GM19467 (cell line): ENCODE data around the gene MS4A5.
"Not testable (repeated sequence)": the region's sequence is repeated elsewhere in the genome, so short reads cannot be mapped to it uniquely, and the experiment has no call there.

Source experiments
- ATAC-seq: cut with Tn5 transposase; IDR thresholded peaks from one replicate; pipeline ENCODE4 v1.9.1; 2021; ENCODE audit warnings: mild to moderate bottlenecking, moderate library complexity; ENCODE audit not compliant: unreplicated experiment

MS4A5 gene, protein sequence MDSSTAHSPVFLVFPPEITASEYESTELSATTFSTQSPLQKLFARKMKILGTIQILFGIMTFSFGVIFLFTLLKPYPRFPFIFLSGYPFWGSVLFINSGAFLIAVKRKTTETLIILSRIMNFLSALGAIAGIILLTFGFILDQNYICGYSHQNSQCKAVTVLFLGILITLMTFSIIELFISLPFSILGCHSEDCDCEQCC

DNA sequence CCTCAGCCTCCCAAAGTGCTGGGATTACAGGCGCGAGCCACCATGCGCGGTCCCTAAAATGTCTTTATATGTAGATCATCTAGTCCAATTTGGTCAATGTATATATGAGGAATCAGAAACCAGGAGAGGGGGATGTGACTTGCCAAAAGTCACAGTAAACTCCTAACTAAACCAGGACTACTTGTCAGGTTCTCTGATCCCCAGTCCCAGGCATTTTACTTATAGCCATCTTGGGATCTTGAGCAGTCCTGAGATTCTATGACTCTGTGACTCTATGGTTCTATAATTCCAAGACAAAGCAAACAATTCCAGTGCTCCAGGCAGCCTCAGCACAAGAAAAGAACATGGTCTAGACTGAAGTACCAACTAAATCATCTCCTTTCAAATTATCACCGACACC is at the start of gene MS4A5:
Gene MS4A5 (plus strand): TSS at position 301 of the 400 bp plus-strand sequence. CDS start 103 bp downstream, outside the sequence.
- ATAC-seq = no peak

DNA sequence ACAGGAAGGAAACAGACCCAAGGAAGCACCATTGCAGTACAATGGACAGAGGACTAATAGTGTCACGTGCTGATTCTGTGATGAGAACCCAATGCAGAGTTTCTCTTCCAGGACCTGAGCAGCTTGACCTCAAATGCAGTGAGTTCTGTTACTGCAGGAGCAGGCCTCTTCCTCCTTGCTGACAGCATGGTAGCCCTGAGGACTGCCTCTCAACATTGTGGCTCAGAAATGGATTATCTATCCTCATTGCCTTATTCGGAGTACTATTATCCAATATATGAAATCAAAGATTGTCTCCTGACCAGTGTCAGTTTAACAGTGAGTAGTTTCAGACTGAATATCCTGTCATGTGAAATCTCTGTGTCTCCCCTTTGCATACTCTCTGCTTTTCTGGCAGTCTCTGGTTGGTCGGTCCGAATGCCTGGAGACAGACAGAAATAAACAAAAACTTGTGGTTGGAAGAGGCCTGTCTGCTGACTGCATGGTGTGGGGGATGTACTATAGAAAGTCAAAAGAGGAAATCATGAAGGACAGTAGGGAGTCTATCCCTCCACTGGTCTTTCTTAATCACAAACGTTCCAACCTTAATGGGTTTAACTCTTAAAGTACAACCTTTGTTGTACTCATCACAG is 40.0 kb upstream of the MS4A5 start:
- peak; percentile 82 for ATAC-seq

DNA sequence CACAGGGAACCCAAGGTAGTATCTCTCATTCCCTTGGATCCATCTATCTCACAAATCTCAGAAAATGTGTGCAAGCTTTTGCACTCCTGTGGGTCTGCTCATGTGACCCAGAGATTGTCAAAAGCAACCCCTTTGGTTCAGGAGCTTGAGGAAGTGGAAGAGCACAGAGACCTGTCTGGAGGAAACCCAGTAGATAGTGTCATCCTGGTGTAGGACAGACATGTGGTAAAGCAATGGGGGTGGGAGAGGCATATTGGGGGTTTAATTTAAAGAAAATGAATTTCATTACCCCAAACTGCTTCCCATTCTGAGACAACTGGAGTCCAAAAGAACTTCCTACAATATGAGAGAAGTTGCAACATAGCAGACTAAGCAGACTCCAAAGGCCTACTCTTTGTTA is 39.0 kb upstream of the MS4A5 start:
- no peak for ATAC-seq

DNA sequence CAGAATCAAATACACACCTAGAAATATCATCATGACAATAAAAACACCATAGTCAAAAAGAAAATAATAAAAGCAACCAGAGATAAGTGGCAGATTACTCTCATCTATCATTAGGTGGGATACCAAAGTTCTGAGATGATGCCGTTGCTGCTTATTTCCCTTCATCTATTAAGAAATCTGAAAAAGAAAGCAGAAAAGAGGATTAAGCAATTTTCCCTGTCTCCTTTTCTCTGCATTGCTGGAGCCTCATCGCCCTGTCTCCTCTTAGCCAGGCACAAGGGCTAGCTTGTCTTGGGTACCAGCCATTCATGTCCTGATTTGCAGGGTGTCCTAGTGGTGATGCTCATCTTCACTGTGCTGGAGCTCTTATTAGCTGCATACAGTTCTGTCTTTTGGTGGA is 37.0 kb upstream of the MS4A5 start:
- no peak for ATAC-seq

DNA sequence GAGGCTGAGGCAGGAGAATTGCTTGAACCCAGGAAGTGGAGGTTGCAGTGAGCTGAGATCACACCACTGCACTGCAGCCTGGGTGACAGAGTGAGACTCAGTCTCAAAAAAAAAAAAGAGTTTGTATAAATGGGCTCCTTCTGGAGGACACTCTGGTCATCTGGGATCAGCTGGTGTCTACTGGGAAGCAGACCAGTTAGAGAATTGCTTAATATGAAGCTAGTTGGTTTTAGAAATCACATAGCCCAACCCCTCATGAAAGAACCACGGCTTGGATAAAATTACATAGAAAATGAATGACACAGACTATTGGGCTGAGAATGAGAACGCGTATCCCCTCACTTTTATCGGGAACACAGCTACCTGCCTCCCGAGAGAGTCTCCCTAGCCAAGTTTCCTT is 36.4 kb upstream of the MS4A5 start:
- no peak for ATAC-seq

DNA sequence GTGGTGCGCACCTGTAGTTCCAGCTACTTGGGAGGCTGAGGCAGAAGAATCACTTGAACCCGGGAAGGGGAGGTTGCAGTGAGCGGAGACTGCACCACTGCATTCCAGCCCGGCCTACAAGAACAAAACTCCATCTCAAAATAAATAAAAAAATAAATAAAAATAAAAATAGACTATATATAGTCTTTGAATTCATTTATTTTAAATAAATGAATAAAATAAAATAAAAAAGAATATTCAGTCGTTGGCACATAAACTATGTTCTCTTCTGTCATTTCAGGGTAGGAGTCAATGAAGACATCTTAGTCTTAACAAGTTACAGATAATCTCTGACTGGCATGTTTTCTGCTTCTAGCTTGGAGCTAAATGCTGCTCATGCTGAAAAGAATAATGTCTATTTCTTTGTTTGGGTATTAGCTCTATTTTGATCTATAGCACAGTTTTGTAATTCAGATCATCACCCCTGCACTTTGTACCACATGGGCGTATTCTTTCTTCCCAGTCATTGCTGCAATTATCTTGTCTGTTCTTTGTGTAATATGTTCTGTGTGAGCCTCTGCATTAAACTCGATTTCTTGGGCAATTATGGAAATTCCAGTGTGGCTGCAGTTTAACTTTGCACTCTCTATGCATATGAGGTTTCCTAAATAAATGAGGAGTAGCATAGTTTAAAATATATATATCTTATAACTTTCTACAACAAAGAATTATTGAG is 34.5 kb upstream of the MS4A5 start:
- ATAC-seq = no peak

DNA sequence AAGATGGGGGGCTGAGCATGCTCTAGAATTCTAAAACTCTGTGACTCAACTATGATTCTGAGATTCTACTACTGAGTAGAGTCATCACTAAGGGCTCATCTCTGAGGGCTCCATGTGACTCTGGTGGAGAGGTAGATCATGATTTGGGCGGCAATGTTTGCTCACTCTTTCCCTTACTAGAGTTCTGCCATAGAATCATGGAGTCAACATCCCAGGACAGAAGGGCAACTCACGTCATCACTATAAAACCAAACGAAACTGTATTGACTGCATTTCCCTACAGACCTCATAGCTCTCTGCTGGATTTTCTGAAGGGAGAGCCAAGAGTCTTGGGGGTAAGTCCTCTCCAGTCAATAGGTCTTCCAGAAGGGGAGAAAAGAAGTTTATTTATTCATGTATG is 33.0 kb upstream of the MS4A5 start, which contains the start of gene MS4A14:
Gene MS4A14 (plus strand): TSS at position 78 of the 400 bp plus-strand sequence. CDS start 120 bp downstream, at position 198.
- no peak for ATAC-seq

DNA sequence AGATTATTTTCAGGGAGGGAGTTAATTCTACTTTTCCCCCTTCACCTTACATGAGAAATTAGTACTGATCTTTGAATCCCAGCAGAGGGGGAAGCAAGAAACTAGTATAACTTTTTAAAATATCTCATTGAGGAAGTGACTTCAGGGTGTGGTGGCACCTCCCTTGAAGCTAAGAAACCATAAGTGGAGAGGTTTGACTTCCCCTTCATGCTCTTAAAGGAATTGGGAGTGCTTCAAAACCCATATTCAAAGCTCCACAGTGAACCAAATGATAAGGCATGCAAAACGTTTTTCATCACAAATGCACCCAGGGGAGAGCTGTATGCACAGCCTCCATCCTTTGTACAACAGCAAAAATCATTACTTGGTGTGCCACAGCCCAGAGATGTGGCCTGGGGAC is 32.6 kb upstream of the MS4A5 start:
- ATAC-seq = peak; percentile 79

DNA sequence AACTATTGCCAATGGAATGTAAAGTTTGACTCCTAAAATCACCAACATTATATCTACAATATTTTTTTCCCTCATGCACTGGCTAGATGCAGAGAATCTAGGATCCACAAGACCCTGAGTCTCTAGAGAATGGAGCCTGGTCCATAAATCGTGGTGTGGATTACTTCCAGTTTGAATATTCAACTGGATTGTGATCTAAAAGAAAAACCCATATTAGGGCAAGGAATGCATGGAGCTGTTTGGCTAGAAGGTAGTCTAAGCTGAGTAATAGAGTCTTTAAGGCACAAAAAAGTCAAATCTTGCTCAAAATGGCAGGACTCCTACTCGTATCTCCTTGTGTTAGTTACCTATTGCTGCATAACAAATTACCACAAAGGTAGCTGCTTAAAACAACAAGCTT is 9.4 kb upstream of the MS4A5 start:
- no peak for ATAC-seq

DNA sequence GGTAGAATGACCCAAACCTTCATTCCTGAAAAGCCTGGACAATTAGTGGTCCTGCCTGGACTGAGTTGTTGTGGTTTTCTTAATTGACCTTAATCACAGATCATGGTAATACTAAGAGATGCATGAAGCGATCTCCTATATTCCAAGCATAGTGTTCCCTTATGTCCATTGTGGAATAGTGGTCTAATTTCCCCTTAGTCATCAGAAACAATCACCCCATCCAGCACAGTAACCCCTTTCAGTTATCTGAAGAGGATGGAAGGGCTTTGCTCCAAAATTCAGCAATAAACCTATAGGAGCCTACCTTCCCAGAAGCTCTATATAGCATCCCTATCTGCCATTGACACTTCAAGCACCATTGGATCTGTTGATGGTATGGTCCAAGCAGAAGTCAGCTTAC is 6.8 kb upstream of the MS4A5 start:
- no peak for ATAC-seq

DNA sequence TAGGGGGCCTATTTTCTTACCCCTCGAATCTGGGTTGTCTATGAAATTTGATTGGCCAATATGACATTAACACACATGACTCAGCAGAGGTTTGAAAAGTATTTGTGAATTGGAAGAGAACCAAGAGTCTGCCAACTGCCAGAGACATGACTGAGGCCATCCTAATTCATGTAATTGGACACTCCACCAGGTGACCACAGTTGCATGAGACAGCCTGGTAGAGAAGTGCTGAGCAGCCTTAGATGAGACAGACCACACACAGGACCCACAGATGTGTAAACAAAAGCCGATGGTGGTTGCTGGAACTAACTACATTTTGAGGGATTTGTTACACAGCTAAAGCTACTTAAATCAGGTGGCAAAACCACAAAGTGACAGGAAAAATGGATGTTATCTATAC is 855 bp upstream of the MS4A5 start:
- no peak for ATAC-seq

DNA sequence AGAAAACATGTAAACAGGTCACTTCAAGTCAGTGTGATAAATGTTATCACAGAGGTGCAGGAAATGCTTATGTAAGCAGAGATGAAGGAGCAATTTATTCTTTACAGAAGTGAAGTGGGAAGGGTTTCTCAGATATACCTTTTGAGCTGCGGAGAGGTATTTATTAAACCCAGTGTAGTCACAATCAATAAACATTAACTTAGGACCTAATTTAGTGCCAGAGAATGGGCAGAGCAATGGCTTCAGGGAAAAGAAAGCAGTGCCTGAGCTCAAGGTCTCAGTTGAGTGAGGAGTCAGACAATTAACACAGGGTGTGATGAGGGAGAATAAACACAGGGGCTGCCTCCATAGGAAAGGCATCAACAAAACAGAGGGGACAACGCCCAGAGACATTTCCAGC is 1.9 kb downstream of the MS4A5 start:
- ATAC-seq = no peak

DNA sequence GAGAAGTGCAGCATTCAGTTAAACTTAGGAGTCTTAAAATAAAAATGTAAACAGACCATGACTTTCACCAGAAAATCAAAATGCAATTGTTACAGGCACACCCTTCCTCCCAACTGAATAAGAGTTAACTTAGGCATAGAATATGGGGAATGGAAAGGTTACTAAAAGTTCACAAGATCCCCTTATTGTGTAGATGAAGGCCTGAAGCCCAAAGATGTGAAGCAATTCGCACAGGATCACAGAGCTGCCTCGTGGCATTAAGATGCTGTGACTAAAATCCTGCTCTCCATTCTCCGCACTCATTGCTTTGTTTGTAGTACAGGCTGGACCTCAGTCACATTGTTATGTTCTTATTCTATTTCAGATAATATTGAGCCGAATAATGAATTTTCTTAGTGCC is 4.0 kb downstream of the MS4A5 start:
- no peak for ATAC-seq

DNA sequence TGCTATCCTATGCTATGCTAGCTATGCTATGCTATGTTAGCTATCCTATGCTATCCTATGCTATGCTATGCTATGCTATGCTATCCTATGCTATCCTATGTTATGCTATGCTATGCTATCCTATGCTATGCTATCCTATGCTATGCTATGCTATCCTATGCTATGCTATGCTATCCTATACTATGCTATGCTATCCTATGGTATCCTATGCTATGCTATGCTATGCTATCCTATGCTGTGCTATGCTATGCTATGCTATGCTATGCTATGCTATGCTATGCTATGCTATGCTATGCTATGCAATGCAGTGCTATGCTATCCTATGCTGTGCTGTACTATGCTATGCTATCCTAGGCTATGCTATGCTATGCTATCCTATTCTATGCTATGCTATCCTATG is 17.7 kb downstream of the MS4A5 start:
- no peak for ATAC-seq

DNA sequence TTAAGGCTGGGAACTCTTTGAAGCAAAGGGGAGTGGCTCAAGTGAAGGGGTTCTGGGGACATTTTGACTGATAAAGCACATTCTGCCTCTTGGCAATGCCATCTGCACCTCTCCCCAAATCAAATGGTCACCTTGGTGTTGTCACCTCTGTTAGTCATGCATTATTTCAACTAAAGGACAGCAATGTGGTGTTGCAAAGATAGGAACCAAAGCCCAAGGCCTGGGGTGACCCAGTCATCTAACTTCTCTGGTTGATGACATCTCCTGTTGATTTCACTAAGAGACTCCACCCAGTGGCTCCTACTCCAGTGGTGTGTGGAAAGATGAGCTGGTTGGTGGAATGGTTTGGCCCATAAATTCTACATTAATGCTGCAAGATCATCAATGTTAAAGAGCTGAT is 18.5 kb downstream of the MS4A5 start:
- ATAC-seq = no peak

DNA sequence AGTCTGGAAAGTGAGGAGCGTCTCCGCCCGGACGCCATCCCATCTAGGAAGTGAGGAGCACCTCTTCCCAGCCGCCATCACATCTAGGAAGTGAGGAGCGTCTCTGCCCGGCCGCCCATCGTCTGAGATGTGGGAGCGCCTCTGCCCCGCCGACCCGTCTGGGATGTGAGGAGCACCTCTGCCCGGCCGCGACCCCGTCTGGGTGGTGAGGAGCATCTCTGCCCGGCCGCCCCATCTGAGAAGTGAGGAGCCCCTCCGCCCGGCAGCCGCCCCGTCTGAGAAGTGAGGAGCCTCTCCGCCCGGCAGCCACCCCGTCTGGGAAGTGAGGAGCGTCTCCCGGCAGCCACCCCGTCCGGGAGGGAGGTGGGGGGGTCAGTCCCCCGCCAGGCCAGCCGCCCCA is 21.8 kb downstream of the MS4A5 start:
- ATAC-seq = not testable (repeated sequence)

DNA sequence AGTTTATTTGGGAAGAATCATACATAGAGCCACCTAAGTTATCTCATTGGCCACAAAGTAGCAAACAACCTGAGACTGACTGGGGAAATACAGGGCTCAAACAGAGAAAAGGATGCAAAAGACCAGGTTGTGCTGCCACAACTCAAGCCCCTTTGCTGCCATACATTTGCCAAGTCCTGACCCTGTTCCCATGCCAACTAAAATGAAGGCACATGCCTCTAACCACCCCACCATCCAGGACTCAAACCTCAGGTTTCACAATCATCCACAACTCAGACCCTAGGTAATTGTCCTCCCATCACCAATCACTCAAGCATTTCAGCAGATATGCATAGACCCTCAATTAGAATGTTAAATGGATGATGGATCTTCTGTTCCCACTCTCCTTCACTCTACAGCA is 24.8 kb downstream of the MS4A5 start:
- ATAC-seq = no peak

DNA sequence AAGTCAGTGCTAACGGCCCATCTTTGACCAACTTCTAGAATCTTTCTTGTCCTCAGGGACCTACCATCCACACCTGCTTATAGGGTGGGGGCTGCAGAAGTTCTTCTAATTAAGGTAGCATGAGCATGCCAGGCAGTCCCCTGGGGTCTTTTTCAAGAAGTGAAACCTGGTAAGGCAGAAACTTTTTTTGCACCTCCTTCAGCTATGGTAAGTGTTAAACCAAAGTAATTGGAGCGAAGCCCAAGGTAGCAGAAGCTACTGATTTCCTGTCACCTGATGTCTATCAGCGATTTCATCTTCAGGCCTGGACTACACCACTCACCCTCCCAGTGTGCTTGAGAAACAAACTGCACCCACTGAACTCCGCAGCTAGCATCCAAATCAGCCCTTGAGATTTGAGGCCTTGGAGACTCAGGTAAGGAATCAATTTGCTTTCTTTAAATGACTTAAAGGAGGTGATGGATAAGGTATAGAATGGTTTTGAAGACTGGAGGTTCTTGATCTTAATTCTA is 26.2 kb downstream of the MS4A5 start, which contains the start of gene MS4A1:
Gene MS4A1 (plus strand): TSS at position 317 of the 512 bp plus-strand sequence. CDS start 6,528 bp downstream, outside the sequence.
- ATAC-seq = peak; percentile 88

DNA sequence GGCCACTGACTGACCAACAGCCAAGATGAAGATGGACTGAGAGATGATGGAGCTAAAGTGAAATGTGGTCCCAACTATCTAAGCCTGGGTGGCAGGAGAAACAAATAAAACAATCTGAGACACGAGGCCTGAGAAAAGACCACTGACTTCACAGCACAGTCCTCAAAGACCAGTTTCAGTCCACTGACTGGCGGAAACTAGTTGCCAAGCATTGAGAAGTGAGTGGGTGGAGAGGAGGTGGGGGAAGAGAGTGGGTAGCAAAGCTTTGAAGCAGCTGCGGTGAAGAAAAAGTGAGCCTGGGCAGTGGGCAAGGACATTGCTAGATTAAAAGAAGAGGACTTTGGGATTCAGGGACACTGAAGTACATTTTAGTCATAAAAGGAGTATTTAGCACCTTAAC is 28.2 kb downstream of the MS4A5 start:
- peak; percentile 32 for ATAC-seq

DNA sequence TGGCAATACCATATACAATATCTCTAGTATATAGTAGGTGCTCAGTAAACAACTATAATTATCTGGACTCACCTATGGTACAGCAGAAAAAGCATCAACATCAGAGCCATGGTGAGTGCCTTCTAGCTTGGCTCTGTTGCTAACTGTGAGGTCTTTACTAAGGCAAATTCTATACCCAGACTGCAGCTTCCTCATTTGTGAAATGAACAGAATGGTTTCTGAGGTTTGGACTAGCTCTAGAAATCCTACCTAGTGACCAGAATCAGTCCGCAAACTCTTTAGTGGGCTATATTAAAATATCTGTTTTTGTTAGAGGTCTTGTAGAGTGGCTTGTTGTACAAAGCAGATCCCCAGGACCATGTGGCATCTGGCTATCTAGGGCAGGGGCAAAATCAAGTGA is 30.0 kb downstream of the MS4A5 start:
- no peak for ATAC-seq

DNA sequence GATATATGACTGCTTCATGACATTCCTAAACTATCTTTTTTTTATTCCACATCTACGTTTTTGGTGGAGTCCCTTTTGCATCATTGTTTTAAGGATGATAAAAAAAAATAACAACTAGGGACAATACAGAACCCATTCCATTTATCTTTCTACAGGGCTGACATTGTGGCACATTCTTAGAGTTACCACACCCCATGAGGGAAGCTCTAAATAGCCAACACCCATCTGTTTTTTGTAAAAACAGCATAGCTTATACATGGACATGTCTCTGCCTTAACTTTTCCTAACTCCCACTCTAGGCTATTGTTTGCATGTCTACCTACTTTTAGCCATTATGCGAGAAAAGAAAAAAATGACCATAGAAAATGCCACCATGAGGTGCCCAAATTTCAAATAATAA is 39.5 kb downstream of the MS4A5 start:
- no peak for ATAC-seq

DNA sequence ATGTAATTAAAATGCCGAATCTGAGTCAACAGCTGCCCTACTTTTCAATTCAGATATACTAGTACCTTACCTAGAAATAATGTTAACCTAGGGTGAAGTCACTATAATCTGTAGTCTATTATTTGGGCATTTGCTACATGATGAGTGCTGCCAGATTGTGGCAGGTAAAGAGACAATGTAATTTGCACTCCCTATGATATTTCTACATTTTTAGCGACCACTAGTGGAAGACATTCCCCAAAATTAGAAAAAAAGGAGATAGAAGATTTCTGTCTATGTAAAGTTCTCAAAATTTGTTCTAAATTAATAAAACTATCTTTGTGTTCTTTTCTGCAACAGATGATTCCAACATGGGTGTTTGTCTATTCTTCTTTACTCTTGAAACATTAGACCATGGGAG is 40.4 kb downstream of the MS4A5 start:
- ATAC-seq = no peak
